Liver (tissue), 9 donors: Measurements from ENCODE around the gene TUT4. TPM values are rescaled to one million over a fixed set of nuclear protein-coding genes. Genes with fewer than 3 reads are reported as not detected.

Source experiments
- DNase-seq: peaks from one replicate; pipeline ENCODE4 v3.0.0-alpha.2; 2017; ENCODE audit warnings: low spot score
- H3K27ac ChIP-seq, 2 donors: one replicate each; pipeline ENCODE4 v1.7.0; 2013; ENCODE audit warnings: inconsistent platforms in 2 of 2, low read length in 2 of 2, control low read depth in 1 of 2, low read depth in 1 of 2, mild to moderate bottlenecking in 1 of 2
- H3K27me3 ChIP-seq, 4 donors: one replicate each; pipeline versions ENCODE4 v1.6.1 to v1.7.0; 2013; ENCODE audit warnings: low read length in 3 of 4, inconsistent platforms in 1 of 4, mild to moderate bottlenecking in 1 of 4, moderate library complexity in 1 of 4; ENCODE audit not compliant: control insufficient read depth in 4 of 4, insufficient read depth in 4 of 4
- H3K36me3 ChIP-seq, 4 donors: one replicate each; pipeline versions ENCODE4 v1.6.1 to v1.7.0; 2013; ENCODE audit warnings: low read length in 3 of 4, mild to moderate bottlenecking in 3 of 4, low read depth in 1 of 4, moderate library complexity in 1 of 4; ENCODE audit not compliant: control insufficient read depth in 4 of 4, insufficient read depth in 3 of 4
- H3K4me1 ChIP-seq, 4 donors: one replicate each; pipeline versions ENCODE4 v1.6.1 to v1.7.0; 2013; ENCODE audit warnings: low read length in 3 of 4, mild to moderate bottlenecking in 3 of 4, moderate library complexity in 1 of 4; ENCODE audit not compliant: control insufficient read depth in 4 of 4, insufficient read depth in 4 of 4
- H3K4me3 ChIP-seq, 3 donors: one replicate each; pipeline versions ENCODE4 v1.6.1 to v1.7.0; 2013; ENCODE audit warnings: low read length in 3 of 3, control low read depth in 1 of 3, low read depth in 1 of 3, mild to moderate bottlenecking in 1 of 3
- H3K9ac ChIP-seq, 2 donors: one replicate each; pipeline ENCODE4 v1.7.0; 2013; ENCODE audit warnings: low read length in 2 of 2, mild to moderate bottlenecking in 2 of 2, moderate library complexity in 2 of 2, control low read depth in 1 of 2, low read depth in 1 of 2
- H3K9me3 ChIP-seq, 4 donors: one replicate each; pipeline versions ENCODE4 v1.6.1 to v1.7.0; 2013; ENCODE audit warnings: low read length in 3 of 4; ENCODE audit not compliant: control insufficient read depth in 4 of 4
- ATF3 ChIP-seq: IDR thresholded peaks from 2 replicates; pipeline ENCODE4 v1.6.1; 2016; ENCODE audit warnings: antibody characterized with exemption
- CTCF ChIP-seq: fragments of 150-350 bp; IDR thresholded peaks from 2 replicates; pipeline ENCODE4 v1.5.1; 2017; ENCODE audit warnings: improper control_type of control experiment, low read depth, low read length; ENCODE audit not compliant: missing input control
- EGR1 ChIP-seq, 2 donors: IDR thresholded peaks; 2 replicates each; pipeline ENCODE4 v1.6.1; 2016 to 2018; ENCODE audit warnings: antibody characterized with exemption in 2 of 2, low read depth in 2 of 2
- FOXA1 ChIP-seq: IDR thresholded peaks from 2 replicates; pipeline ENCODE4 v1.6.1; 2016; ENCODE audit warnings: antibody characterized with exemption
- FOXA2 ChIP-seq: IDR thresholded peaks from 2 replicates; pipeline ENCODE4 v1.6.1; 2016; ENCODE audit warnings: antibody characterized with exemption
- GABPA ChIP-seq, 2 donors: IDR thresholded peaks in 1 of 2; conservative IDR thresholded peaks in 1 of 2; 2 replicates each; pipeline ENCODE4 v1.6.1; 2016; ENCODE audit warnings: antibody characterized with exemption in 2 of 2, mild to moderate bottlenecking in 1 of 2, moderate library complexity in 1 of 2
- HNF4A ChIP-seq, 2 donors: conservative IDR thresholded peaks; 2 replicates each; pipeline ENCODE4 v1.6.1; 2016; ENCODE audit warnings: antibody characterized with exemption in 2 of 2, mild to moderate bottlenecking in 2 of 2
- HNF4G ChIP-seq: IDR thresholded peaks from 2 replicates; pipeline ENCODE4 v1.6.1; 2016; ENCODE audit warnings: antibody characterized with exemption
- JUND ChIP-seq, 2 donors: IDR thresholded peaks; 2 replicates each; pipeline ENCODE4 v1.6.1; 2016; ENCODE audit warnings: antibody characterized with exemption in 2 of 2
- MAX ChIP-seq: IDR thresholded peaks from 2 replicates; pipeline ENCODE4 v1.6.1; 2016; ENCODE audit warnings: antibody characterized with exemption
- NR2F2 ChIP-seq: IDR thresholded peaks from 2 replicates; pipeline ENCODE4 v1.6.1; 2016; ENCODE audit warnings: antibody characterized with exemption
- RAD21 ChIP-seq, 2 donors: IDR thresholded peaks; 2 replicates each; pipeline ENCODE4 v1.6.1; 2016; ENCODE audit warnings: antibody characterized with exemption in 2 of 2, mild to moderate bottlenecking in 2 of 2
- REST ChIP-seq: IDR thresholded peaks from 2 replicates; pipeline ENCODE4 v1.6.1; 2016; ENCODE audit warnings: antibody characterized with exemption, mild to moderate bottlenecking
- RXRA ChIP-seq, 2 donors: IDR thresholded peaks; 2 replicates each; pipeline ENCODE4 v1.6.1; 2017 to 2018; ENCODE audit warnings: antibody characterized with exemption in 2 of 2, mild to moderate bottlenecking in 1 of 2
- SP1 ChIP-seq: IDR thresholded peaks from 2 replicates; pipeline ENCODE4 v1.6.1; 2018; ENCODE audit warnings: antibody characterized with exemption, mild to moderate bottlenecking
- TAF1 ChIP-seq: conservative IDR thresholded peaks from 2 replicates; pipeline ENCODE4 v1.6.1; 2016; ENCODE audit warnings: antibody characterized with exemption, mild to moderate bottlenecking
- YY1 ChIP-seq: IDR thresholded peaks from 2 replicates; pipeline ENCODE4 v1.6.1; 2016; ENCODE audit warnings: antibody characterized with exemption, mild to moderate bottlenecking
- ZBTB33 ChIP-seq: IDR thresholded peaks from 2 replicates; pipeline ENCODE4 v1.6.1; 2016; ENCODE audit warnings: antibody characterized with exemption
- WGBS: extraction: QIAGEN DNeasy Blood & Tissue Kit; methylation state at CpG from one replicate; pipeline ENCODE4 v1.1.7; 2013; 5-methylcytosine and 5-hydroxymethylcytosine counted together
- polyA plus RNA-seq, 2 donors: library from polyadenylated mRNA; stranded (reverse) in 1 of 2; unstranded in 1 of 2; fragments of 200-250 nt in 1 of 2; fragments of >200 nt in 1 of 2; fragmentation: Nextera tagmentation in 1 of 2; extraction: Ambion mirVana in 1 of 2; gene quantifications; one replicate each; pipeline versions ENCODE4 v1.2.1 to v1.2.3, GENCODE V29; 2013 to 2015
- total RNA-seq, 2 donors: library from RNA; depleted of rRNA; stranded (reverse); fragments of >200 nt; gene quantifications; one replicate each; pipeline ENCODE4 v1.2.3, GENCODE V29; 2014
- donor health status: healthy.
- donor health status: healthy.
- donor health status: healthy.
- donor health status: healthy.
- donor health status: healthy.

The TUT4 gene
- total and polyA plus RNA-seq, 4 donors = 12.2 to 28.0 (median 24.0) TPM

GRCh38 chr1:52532247-52532646 lies 20.6 kb downstream of the TUT4 start (continued):
- TF ChIP-seq SP1 (no peak), YY1 (no peak), RXRA (IDR thresholded peaks at IDR 0.05) (no peak)

GRCh38 chr1:52531249-52531872 lies 21.5 kb downstream of the TUT4 start:
- peaks cover 0 to 3% (median under 1%) of the 10 kb centered on the region in 4 donors for H3K4me1 ChIP-seq
- H3K4me3 ChIP-seq = no peak overlapping the region

More at GRCh38 chr1:52531249-52531872, 21.5 kb downstream of the TUT4 start:
- H3K27ac ChIP-seq = no peak overlapping the region
- no peak overlapping the region for H3K9ac ChIP-seq
- no peaks in the 10 kb centered on the region for H3K9me3 ChIP-seq
- DNase-seq = no peak
- no peaks in the 10 kb centered on the region for H3K36me3 ChIP-seq
- WGBS = 90% methylated on average over 3 of the region's 3 CpGs
- H3K27me3 ChIP-seq = no peaks in the 10 kb centered on the region
- no peak for TF ChIP-seq RAD21 (IDR thresholded peaks at IDR 0.05)
- TF ChIP-seq NR2F2 = no peak
- no peak for TF ChIP-seq REST
- no peak for TF ChIP-seq FOXA1
- no peak for TF ChIP-seq HNF4A (conservative IDR thresholded peaks at IDR 0.05)
- TF ChIP-seq CTCF = no peak
- TF ChIP-seq ZBTB33 = no peak
- no peak for TF ChIP-seq GABPA (IDR thresholded peaks at IDR 0.05 in 1 of 2, conservative IDR thresholded peaks at IDR 0.05 in 1 of 2)
- no peak for TF ChIP-seq FOXA2
- TF ChIP-seq RXRA (IDR thresholded peaks at IDR 0.05) = no peak
- no peak for TF ChIP-seq EGR1 (IDR thresholded peaks at IDR 0.05; ENCODE audit: low read depth in 2 of 2)
- TF ChIP-seq JUND (IDR thresholded peaks at IDR 0.05) = no peak
- TF ChIP-seq YY1 = no peak
- no peak for TF ChIP-seq SP1
- TF ChIP-seq ATF3 = no peak
- TF ChIP-seq HNF4G = no peak
- no peak for TF ChIP-seq MAX
- no peak for TF ChIP-seq TAF1
